GM19372 (cell line): ENCODE measurements around the gene PAK6.

Source experiments
- ATAC-seq: cut with Tn5 transposase; IDR thresholded peaks from one replicate; pipeline ENCODE4 v1.9.1; 2021; ENCODE audit warnings: mild to moderate bottlenecking, low read depth, moderate library complexity; ENCODE audit not compliant: unreplicated experiment

The PAK6 gene

DNA sequence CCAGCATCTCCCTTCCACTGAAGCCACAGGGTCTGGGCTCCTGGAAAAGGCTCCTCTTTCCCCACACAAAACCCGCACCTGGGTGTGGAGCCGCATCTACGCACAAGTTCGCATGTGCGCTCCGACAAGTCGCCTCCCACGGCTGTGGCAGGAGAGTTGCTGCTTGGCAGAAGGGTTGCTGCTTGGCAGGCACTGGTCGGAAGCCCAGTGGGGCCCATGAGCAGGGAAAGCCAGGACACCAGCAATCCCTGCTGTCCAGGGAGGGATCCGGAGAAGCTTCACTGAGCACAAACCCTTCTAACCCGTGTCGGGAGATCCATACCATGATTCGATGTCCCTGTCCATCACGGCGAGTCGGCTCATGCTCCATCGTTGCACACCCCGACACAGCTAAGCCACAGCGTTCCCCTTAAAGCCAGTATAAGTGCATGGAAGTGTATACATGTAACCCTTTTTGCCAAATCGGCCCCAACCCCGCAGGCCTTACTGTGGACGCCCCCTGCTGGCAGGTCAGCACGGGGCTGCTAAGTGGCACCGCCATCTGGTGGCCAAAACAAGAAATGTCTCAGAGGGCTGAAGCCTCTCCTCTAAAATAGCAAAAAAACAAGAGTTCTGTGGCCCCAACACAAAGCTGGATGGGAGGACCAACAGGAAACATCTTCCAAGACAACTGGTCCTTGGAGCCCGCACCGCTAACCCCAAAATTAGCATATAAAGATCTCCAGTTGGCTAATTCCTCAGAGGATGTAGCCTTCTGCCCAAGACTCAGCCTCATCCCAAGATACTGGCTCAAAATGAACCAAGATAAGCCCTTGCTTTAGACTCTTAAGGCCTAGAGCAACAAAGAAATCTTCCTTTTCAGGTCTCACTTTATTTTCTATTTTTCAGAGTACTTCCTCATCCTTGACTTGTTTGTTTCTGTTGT, 35.7 kb downstream of the PAK6 start:
- ATAC-seq: no peak

DNA sequence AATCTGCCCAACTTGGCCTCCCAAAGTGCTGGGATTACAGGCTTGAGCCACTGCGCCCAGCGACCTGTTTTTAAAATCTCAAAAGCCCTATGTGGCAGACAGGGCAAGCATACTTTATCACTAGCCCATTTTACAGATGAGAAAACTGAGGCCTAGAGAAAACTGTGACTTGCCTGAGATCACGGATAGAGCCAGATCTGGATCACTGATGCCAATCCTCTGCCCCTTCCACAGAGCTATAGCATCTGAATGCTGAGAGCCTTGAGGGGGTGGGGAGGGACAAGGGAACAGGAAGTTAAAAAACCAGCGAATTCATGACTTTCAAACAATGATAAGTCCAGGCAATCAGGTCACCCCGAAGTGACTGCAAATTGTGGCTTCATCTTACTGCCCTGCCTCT, 36.7 kb downstream of the PAK6 start:
- no peak for ATAC-seq

DNA sequence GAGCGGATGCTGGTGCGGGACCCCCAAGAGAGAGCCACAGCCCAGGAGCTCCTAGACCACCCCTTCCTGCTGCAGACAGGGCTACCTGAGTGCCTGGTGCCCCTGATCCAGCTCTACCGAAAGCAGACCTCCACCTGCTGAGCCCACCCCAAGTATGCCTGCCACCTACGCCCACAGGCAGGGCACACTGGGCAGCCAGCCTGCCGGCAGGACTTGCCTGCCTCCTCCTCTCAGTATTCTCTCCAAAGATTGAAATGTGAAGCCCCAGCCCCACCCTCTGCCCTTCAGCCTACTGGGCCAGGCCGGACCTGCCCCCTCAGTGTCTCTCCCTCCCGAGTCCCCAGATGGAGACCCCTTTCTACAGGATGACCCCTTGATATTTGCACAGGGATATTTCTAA, 37.1 kb downstream of the PAK6 start:
- ATAC-seq: no peak

DNA sequence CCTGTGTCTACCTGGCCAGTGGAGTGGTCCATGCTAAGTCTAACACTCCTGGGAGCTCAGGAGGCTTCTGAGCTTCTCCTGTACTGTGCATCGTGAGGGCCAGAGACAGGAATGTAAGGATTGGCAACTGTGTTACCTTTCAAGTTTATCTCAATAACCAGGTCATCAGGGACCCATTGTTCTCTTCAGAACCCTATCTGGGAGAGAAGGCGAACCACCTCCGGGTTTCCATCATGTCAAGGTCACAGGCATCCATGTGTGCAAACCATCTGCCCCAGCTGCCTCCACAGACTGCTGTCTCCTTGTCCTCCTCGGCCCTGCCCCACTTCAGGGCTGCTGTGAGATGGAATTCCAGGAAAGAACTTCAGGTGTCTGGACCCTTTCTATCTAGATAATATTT, 38.1 kb downstream of the PAK6 start:
- ATAC-seq: no peak

DNA sequence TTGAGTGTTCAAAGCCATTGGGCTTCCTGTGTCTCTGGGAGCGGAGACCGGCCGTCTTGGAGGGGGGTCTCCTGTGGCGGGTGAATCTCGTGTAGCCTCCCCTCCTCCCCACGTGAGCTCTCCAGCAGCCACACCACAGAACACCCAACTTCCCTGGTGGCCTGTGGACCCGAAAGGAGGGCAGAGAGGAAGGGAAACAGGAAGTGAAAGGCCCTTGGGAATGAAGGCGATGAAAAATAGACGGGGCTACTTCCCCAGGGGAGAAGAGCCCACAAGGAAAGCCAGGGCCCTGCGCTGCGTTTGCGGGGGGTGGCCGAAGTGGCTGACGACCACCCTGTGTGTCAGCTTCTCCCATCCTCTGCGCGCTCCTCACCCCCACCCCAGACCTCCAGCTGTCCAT, 38.6 kb downstream of the PAK6 start:
- no peak for ATAC-seq

DNA sequence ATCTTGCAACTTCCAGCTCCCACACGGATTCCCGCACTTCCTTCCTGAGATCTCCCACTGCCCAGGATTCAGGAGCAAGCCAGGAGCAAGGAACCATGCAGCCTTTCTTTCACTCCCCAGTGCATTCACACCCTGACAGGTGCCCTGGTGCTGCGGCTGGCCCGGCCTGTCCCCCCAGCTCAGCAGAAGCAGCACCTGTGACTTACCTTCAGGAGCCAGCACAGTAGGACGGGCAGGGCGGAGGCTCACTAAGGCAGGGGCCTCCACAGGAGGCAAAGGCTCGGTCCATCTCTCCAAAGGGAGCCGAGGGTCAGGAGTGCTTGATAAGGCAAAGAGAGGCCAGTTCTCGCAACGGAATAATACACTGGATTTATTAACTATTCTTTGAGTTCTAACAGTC, 39.2 kb downstream of the PAK6 start:
- ATAC-seq: no peak

DNA sequence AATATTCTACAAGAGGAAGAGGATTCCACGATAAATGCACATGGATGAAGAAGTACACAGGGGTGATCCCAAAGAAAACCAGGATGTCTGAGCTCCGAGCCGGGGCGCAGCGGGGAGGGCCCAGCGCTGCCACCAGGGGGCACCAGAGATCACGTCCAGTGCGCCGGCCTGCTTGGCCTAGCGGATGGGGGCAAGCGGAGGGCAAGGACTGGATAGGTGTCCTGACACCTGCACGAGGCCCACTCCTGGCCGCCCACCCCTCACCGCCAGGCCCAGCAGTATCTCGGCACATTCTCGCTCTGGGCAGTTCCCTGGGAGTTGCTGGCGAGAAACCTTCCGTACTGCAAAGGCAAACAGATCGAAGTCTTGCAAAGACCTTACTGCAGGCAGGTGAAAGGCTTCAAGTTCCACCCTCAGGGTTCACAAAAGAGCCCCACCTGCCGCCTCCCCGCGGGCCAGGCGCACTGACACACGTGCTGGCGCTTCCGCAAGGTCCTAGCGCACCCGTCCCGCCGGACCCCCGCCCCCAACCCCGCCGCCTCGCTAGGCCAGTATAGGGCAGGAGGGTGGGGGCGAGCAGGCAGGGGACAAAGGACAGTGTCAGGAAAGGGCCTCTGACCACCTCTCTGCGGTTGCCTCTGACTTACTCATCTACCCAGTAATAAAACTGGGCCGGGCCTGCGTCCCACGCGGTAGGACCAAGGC, 40.7 kb downstream of the PAK6 start:
- ATAC-seq: no peak

DNA sequence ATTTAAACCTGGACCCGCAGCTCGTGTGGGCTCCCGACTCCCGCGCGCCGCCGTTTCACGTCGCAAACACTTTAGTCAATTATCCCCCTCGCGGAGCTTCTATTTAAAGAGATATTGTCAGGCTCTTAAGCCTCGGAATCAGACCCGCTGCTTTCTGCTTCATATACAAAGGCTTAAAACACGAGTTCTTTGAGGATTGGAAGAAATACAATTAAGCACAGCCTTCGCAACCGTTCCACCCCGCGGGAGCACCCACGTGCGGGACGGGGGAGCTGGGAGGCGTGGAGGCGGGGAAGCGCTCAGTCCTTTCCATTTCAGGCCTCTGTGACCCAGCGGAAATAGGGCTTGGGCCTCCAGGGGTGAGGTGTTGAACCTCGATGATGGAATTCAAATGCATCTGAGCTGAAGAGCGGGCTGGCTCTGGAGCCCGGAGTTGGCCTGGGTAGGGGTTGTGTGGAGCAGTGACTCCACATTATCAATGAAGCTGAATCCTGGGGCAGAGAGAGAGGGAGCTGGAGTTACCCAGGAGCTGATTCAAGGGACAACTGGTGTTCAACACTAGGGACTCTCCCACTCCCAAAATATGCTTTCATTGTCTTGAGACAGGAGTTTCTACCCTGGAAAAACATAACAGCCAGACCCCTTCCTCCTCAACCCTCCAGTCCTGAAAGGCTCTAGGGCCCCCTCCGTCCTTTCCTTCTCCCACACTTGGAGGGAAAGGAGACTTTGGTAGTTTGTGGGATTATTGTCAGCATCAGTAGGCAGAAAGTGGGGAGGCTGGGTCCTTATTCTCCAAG, 41.6 kb downstream of the PAK6 start:
- ATAC-seq: no peak

DNA sequence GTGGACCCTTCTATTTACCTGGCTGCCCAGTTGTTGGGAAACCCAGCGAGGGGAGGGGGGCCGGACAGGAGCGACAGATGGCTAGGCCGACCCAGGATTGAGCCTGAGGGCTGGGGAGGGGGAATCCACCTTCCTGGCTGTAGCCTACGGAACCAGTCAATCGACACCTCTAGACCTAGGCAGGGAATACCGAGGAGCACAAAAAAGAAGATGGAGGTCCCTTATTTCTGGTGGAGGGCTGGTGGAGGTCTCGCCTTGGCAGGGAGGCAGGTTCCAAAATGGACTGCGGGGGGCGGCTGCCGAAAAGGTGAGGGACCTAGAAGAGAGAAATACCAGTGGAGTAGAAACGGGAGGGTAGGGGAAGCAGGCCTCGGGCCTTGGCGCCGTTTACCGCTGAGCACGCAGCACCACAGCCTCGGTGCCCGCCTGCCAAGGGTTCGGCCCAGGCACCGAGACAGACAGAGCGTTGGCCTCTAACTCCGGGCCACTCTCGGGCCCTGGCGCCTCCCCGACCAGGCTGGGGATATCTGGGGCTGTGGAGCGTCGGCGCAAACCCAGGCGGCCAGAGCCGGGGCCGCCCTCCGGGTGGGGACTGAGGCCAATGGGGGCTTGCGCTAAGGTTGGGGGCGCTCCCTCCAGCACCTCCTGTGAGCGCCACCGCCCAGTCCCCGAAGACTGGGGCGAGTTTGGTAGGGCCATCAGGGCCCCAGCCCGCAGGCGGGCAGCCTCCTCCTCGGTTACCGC, 42.4 kb downstream of the PAK6 start:
- ATAC-seq: no peak

DNA sequence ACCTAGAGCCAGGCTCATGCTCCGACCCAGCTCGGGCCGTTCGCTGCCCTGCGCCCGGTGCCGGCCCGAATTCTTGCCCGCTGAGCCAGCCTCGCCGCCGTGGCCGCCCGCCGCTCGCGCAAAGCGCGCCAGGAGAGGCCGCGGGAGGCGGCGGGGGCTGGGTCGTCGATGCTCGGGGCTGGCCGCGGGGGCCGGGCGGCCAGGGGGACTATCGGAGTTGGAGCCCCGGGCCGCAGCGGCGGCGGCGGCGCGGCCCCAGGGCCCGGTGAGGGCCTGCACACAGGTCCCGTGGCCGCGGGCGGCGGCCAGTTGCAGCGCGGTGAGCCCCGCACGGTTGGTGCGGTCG, 42.9 kb downstream of the PAK6 start:
- ATAC-seq: no peak

DNA sequence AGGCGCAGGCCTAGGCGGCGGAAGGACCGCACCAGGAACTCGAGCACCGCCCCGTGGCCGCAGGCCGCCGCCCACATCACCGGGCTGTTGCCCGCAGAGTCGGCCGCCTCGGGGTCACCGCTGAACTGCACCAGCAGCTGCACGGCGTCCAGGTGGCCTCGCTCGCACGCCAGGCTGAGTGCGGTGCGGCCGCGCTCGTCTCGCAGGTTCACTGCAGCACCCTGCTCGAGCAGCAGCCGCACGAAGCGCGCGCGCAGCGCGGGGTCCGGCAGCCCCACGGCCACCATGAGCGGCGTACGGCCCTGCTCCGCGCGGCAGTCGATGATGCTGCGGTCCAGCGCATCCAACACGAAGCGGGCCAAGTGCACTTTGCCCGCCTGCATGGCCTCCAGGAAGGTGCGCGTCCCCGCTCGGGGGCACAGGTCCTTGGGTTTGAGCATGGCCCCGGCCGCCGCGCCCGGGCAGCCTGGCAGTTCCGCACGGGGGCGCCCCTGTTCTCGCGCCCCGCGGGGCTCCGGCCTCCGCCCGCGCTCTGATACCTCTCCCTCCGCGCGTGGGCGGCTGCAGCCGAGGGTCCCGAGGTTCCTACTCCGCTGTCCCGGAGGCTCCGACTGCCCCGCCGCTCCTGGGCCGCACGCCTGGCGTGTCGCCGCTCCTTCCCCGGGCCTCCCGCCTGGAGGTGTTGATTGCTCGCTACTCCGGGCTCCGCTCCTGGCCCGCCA, 43.4 kb downstream of the PAK6 start:
- ATAC-seq: no peak

DNA sequence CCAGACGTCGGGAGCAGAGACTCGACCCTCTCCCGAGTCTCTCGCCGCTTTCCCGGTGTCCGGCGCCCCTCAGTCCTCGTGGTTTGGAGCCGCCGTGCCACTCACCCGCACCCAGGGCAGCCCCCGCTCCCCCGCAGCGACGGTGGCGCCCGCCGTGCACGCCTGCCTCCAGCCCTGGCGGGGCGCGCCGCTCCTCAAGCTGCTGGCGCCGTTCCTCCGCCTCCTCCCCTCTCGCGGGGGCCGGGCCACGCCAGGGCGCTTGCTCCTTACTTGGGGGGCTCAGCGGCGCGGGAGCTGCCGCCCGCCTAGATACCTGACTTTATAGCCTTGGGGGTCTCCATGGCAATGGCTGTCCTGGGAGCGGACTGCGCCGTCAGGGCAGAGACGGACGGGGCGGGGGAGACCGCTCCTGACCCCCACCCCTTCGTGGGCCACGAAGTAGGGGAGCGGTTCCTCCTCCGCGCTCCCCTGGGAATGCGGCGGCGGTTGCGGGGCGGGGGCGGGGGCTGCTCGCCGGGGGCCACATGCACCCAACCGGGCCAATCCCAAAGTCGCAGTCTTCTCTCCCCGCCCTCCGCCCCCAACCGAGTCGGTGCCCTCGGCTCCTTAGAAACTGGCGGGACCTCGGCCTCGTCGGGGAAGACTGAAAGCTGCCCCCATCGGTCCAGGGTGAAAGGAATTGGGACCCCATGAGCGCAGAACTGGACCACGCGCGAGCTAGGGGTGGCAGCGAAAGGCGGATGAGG, 44.2 kb downstream of the PAK6 start, which contains the start of gene ANKRD63:
ANKRD63 (minus strand) TSS at position 196 of the 746 bp plus-strand sequence. CDS start 478 bp downstream, outside the sequence.
- no peak for ATAC-seq

DNA sequence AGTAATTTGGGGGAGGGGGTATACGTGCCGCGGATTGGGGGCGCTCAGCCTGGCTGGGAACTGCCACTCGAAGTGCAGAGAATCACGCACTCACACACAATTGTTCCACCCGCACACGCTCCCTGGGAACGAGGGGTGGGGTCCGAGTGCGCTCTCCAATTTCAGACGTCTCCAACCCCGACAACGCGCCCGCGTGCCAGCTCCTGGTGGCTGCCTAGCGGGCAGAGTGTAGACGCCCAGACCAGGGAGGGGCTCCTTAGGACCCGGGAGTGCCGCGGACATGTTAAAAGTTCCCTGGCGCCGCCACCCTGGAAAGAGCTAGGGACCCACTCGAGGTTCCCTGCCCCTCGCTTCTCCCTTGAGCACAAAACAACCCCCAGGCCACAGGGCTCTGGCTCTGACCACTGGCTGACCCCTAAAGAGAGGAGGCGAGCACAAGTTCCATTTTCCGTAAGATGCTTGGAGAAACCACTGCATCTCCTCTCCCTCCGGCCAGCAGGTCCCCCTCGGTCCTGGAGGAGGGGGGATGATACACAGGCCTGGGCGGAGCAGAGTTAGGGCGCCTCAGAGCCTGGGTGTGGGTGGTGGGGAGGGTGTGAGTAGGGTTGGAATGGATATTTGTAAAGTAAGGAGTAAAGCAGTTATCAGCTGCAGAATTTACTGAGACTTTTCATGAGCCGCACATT, 44.9 kb downstream of the PAK6 start:
- ATAC-seq: no peak

DNA sequence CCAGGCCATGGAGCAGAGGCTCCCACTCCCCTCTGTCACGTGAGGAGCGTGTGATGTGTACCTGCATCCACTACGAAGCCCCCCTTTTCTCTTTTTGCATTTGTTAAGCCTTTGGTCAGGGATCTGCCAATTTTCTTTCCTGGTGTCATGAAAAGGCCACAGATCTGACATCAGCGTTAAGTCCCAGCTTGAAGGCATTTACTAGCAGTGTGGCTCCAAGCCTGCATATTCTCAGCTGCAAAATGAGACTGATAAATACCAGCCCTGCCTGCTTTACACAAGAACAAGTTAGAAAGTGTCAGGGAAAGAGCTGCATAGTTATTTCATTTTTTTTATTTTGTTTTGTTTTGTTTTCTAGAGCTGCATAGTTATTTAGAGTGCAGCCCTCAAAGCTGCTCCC, 46.3 kb downstream of the PAK6 start:
- ATAC-seq: no peak

DNA sequence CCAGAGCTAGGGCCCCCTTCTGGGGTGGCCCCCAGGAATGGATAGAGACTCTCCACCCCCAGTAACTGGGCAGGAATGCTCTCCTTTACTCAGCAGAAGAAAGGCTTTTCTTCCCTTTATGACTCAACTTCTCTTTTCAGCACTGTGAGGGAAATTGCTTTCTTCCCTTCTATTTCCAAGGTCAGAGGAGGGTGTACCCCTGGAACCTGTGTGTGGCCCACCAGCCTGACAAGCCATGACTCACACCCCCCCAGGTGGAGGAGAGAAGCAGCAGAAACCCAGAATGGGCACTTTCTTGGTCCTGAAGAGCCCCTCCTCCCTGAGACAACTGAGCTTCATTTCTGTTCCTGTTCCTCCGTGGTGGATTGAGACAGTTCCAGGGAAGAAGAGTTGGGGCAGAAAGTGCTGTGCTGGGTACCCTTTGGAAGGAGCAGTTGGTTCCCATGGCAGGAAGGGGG, 46.7 kb downstream of the PAK6 start:
- ATAC-seq: no peak

DNA sequence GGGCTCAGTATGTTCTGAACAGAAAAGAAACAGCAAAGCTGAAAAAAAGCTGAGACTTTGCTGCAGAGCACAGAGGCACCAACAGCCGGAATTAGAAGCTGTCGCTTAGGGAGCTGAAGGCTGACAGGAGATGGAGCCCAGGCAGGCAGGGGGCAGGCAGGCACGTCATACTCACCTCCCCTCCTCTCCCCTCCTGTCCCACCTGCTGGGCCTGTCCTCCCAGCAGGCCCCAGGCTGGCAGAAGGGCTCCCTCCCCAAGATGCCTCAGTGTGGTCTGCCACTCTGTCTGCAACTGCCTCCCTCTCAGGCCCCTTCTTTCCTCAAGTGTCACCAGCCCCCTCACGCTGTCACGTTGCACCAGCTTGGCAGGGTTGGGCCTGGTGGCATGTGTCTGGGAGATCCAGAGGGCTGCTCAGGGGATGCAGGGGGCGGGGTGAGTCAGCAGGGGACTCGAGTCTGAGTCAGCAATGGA, 47.2 kb downstream of the PAK6 start:
- ATAC-seq: no peak

DNA sequence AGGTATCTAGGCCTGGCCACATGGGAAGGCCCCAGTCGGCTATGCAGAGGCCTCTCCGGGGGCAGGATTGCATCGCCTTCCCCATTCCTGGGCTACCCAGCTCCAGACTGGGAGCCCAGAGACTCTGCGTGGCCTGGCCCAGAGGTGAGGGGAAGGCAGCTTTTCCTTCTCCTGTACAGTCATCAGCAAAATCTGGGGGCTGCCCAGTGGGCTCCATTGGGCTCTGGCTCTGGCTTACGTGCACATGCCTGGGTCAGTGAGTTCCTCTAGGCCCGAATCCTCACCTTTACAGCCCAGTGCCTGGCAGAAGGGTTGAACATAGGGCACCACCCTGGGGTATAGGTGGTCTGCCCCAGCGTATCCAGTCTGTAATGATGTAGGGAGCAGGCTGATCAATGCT, 47.9 kb downstream of the PAK6 start:
- ATAC-seq: no peak

DNA sequence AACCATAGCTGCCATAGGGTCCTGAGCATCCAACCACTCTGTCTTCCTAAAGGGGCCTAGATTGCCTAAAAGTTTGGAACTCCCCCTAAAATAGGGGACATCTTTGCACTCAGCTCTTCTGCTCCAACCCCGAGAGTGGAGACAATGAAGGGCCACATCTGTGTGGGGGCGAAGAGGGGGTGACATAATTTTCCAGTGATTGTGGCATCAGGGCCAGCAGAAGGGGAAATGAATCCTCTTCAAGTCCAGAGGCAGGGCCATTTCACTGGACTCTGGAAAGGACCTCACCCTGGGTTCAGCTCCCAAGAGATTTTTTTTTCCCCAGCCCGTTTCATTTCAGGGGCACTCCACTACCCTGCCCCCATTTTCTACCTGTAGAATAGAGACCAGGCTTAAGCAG, 48.6 kb downstream of the PAK6 start:
- ATAC-seq: no peak
